T-cell (primary cell): ENCODE data around the gene FAM114A1. TPM values are rescaled to one million over a fixed set of nuclear protein-coding genes. Genes with fewer than 3 reads are reported as not detected.

Experiments
- ATAC-seq, 4 experiments: fragments of 200-7000 bp in 3 of 4; fragments of 150-1000 bp in 1 of 4; cut with Tn5 transposase; replicated peaks in 1 of 4; 1 replicate in 3 of 4; 2 replicates in 1 of 4; pipeline ENCODE4 v1.10.0; 2021; ENCODE audit warnings: moderate library complexity in 3 of 4, mild to moderate bottlenecking in 2 of 4, moderate number of reproducible peaks in 1 of 4
- CTCF ChIA-PET, 2 donors: fragments of 300-600 bp; sonication (Branson Sonifier 250); formaldehyde crosslinking; loops; one replicate each; lab custom pipeline; 2022; ENCODE audit warnings: antibody characterized with exemption in 2 of 2; lab: Charles Lee
- POLR2A ChIA-PET, 2 donors: fragments of 300-600 bp; sonication (Branson Sonifier 250); formaldehyde crosslinking; loops; one replicate each; lab custom pipeline; 2022; ENCODE audit warnings: antibody characterized with exemption in 2 of 2; lab: Charles Lee
- DNase-seq, 35 experiments: peaks; one replicate each; pipeline versions ENCODE4 v3.0.0 to v3.0.0-alpha.2; 2013 to 2023
- H3K27ac ChIP-seq: one replicate; pipeline ENCODE4 v1.5.1; 2013; ENCODE audit warnings: low read length
- H3K27me3 ChIP-seq, 2 experiments: replicated peaks in 1 of 2; 1 replicate in 1 of 2; 2 replicates in 1 of 2; pipeline versions ENCODE4 v1.6.1 to v1.7.0; 2013; ENCODE audit warnings: low read length in 1 of 2, mixed read lengths in 1 of 2; ENCODE audit not compliant: control insufficient read depth in 2 of 2, insufficient read depth in 2 of 2; ENCODE audit errors: extremely low read depth in 1 of 2
- H3K36me3 ChIP-seq, 2 donors: 1 replicate in 1 of 2; 2 replicates in 1 of 2; pipeline versions ENCODE4 v1.6.1 to v1.7.0; 2013; ENCODE audit warnings: low read length in 1 of 2; ENCODE audit not compliant: control insufficient read depth in 2 of 2, insufficient read depth in 1 of 2; ENCODE audit errors: extremely low read depth in 1 of 2
- H3K4me1 ChIP-seq, 2 experiments: 1 replicate in 1 of 2; 2 replicates in 1 of 2; pipeline versions ENCODE4 v1.6.1 to v1.7.0; 2013; ENCODE audit warnings: low read length in 2 of 2, mixed read lengths in 1 of 2; ENCODE audit not compliant: insufficient read depth in 2 of 2, control insufficient read depth in 1 of 2; ENCODE audit errors: extremely low read depth in 1 of 2
- H3K4me3 ChIP-seq, 2 donors: 1 replicate in 1 of 2; 2 replicates in 1 of 2; pipeline versions ENCODE4 v1.5.1 to v1.7.0; 2013; ENCODE audit warnings: mild to moderate bottlenecking in 2 of 2, low read length in 1 of 2, moderate library complexity in 1 of 2; ENCODE audit not compliant: control insufficient read depth in 1 of 2; ENCODE audit errors: extremely low read depth in 1 of 2
- H3K9me3 ChIP-seq: 2 replicates; pipeline ENCODE4 v1.7.0; 2013
- H3K27ac Mint-ChIP-seq, 2 donors: one replicate each; pipeline ENCODE4 v1.8.0; 2020 to 2021; ENCODE audit warnings: mild to moderate bottlenecking in 2 of 2, mixed read lengths in 2 of 2
- H3K27me3 Mint-ChIP-seq, 2 donors: one replicate each; pipeline ENCODE4 v1.8.0; 2021 to 2022; ENCODE audit warnings: mixed read lengths in 2 of 2
- H3K36me3 Mint-ChIP-seq: one replicate; pipeline ENCODE4 v1.8.0; 2021; ENCODE audit warnings: mixed read lengths
- H3K4me1 Mint-ChIP-seq, 3 donors: one replicate each; pipeline ENCODE4 v1.8.0; 2020 to 2022; ENCODE audit warnings: mixed read lengths in 3 of 3, mild to moderate bottlenecking in 1 of 3
- H3K4me3 Mint-ChIP-seq, 3 donors: one replicate each; pipeline ENCODE4 v1.8.0; 2020 to 2022; ENCODE audit warnings: mild to moderate bottlenecking in 3 of 3, mixed read lengths in 3 of 3, moderate library complexity in 3 of 3
- H3K9me3 Mint-ChIP-seq, 3 donors: one replicate each; pipeline ENCODE4 v1.8.0; 2020 to 2022; ENCODE audit warnings: mixed read lengths in 3 of 3
- WGBS: methylation state at CpG from one replicate; pipeline ENCODE4 v1.1.5; 2013; ENCODE audit warnings: missing lambda C conversion rate; ENCODE audit not compliant: insufficient coverage; 5-methylcytosine and 5-hydroxymethylcytosine counted together
- total RNA-seq, 35 experiments: library from RNA in 6 of 35; stranded (reverse) in 6 of 35; fragments of 120-200 nt in 1 of 35; gene quantifications; one replicate each; pipeline versions ENCODE4 v1.2.1 to v1.2.4 and lab custom pipeline; 2013 to 2026

The FAM114A1 gene
- total RNA-seq, 5 donors from 2014 or later (not counting 1 experiment from before 2014, with no cell fraction given): 0.35 to 0.79 (median 0.39) TPM; not detected in 1

DNA sequence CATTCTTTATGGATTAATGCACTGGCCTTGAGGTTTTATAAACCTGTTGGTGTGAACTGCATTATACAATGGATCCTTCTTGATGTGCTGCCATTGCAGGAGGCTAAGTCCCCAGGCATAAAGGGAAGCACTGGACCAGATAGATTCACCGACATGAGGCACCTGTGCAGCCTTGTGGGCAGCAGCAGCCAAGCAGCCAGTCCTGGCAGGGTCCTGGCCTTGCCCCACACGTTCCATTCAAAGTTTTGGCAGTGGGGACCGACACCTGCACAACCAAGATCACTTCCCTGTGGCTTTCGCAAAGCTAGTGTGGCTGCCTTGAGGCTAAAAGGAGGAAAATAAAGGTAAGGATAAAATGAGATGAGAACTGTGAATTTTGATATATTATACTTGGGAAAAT is 111.5 kb downstream of the FAM114A1 start:
- peaks cover 50% of the 10 kb centered on the region for H3K36me3 Mint-ChIP-seq
- H3K9me3 Mint-ChIP-seq: no peaks in the 10 kb centered on the region
- 100% methylated on average over 1 of the region's 4 CpGs for WGBS
- ChIA-PET CTCF (no interaction called here), POLR2A (no interaction called here)
- H3K4me3 ChIP-seq: no peak overlapping the region
- no peaks in the 10 kb centered on the region for H3K9me3 ChIP-seq
- H3K4me1 Mint-ChIP-seq: peaks cover 5 to 13% (median 9%) of the 10 kb centered on the region in 3 donors
- no peaks in the 10 kb centered on the region for H3K27me3 Mint-ChIP-seq
- no peak overlapping the region for H3K27ac ChIP-seq
- no peak overlapping the region for H3K27ac Mint-ChIP-seq
- ATAC-seq (no peak), DNase-seq (no peak)
- no peaks in the 10 kb centered on the region for H3K4me1 ChIP-seq
- no peaks in the 10 kb centered on the region for H3K27me3 ChIP-seq
- no peak overlapping the region for H3K4me3 Mint-ChIP-seq
- H3K36me3 ChIP-seq: peaks cover 2 to 44% of the 10 kb centered on the region in 2 donors

GRCh38 chr4:38979511-38980230 is 112.1 kb downstream of the FAM114A1 start:
- no peaks in the 10 kb centered on the region for H3K27me3 ChIP-seq
- no peaks in the 10 kb centered on the region for H3K4me1 ChIP-seq
- H3K9me3 ChIP-seq: no peaks in the 10 kb centered on the region
- DNase-seq: no peak
- Mint-ChIP-seq H3K27me3 (no peaks in the 10 kb centered on the region), H3K36me3 (peaks cover 53% of the 10 kb centered on the region), H3K9me3 (no peaks in the 10 kb centered on the region), H3K27ac (no peak overlapping the region), H3K4me3 (no peak overlapping the region), H3K4me1 (peaks cover 10 to 16% (median 13%) of the 10 kb centered on the region in 3 donors)
- WGBS: 63% methylated on average over 1 of the region's 3 CpGs
- CTCF ChIA-PET: no interaction called here
- POLR2A ChIA-PET: interaction anchor here (0.5 to 0.6 kb wide), 2 partner anchors 344 to 358 kb away, joined by 3 to 4 read pairs; no protein-coding TSS in a partner anchor
- H3K4me3 ChIP-seq: no peak overlapping the region
- H3K27ac ChIP-seq: no peak overlapping the region
- no peak for ATAC-seq
- peaks cover 2 to 50% of the 10 kb centered on the region in 2 donors for H3K36me3 ChIP-seq

- Mint-ChIP-seq H3K27me3 (no peaks in the 10 kb centered on the region), H3K9me3 (no peaks in the 10 kb centered on the region), H3K4me3 (no peak overlapping the region), H3K4me1 (peaks cover 15 to 23% (median 23%) of the 10 kb centered on the region in 3 donors), H3K27ac (no peak overlapping the region), H3K36me3 (peaks cover 56% of the 10 kb centered on the region)
- H3K36me3 ChIP-seq: peaks cover 2 to 53% of the 10 kb centered on the region in 2 donors
- no peaks in the 10 kb centered on the region for H3K9me3 ChIP-seq
- H3K4me3 ChIP-seq: no peak overlapping the region
- POLR2A ChIA-PET: no interaction called here
- H3K27me3 ChIP-seq: no peaks in the 10 kb centered on the region
- no peak overlapping the region for H3K27ac ChIP-seq
- ATAC-seq (no peak), DNase-seq (no peak)
- H3K4me1 ChIP-seq: peaks cover 0 to 4% of the 10 kb centered on the region in 2 experiments
- CTCF ChIA-PET: interaction anchor here in 1 of 2 donors (0.6 to 1.1 kb wide), 2 partner anchors 147 to 201 kb away, joined by 3 read pairs; no protein-coding TSS in a partner anchor
- 92% methylated on average over 3 of the region's 7 CpGs for WGBS
Measured at GRCh38 chr4:38980903-38981676, 113.5 kb downstream of the FAM114A1 start.

- peaks cover 0 to 51% of the 10 kb centered on the region in 2 donors for H3K36me3 ChIP-seq
- CTCF ChIA-PET: no interaction called here
Measured at GRCh38 chr4:38982361-38983095, 114.9 kb downstream of the FAM114A1 start.

GRCh38 chr4:38983291-38983690 is 115.7 kb downstream of the FAM114A1 start:
- H3K27ac Mint-ChIP-seq: no peak overlapping the region
- peaks cover 34 to 39% (median 39%) of the 10 kb centered on the region in 3 donors for H3K4me1 Mint-ChIP-seq

More at GRCh38 chr4:38982361-38983095, 114.9 kb downstream of the FAM114A1 start:
- no peaks in the 10 kb centered on the region for H3K9me3 Mint-ChIP-seq
- H3K4me1 ChIP-seq: peaks cover 0 to 4% of the 10 kb centered on the region in 2 experiments
- no peak for ATAC-seq
- peaks cover 26 to 33% (median 33%) of the 10 kb centered on the region in 3 donors for H3K4me1 Mint-ChIP-seq
- H3K36me3 Mint-ChIP-seq: peaks cover 53% of the 10 kb centered on the region
- no peak overlapping the region for H3K4me3 ChIP-seq
- no peak overlapping the region for H3K27ac ChIP-seq
- DNase-seq: no peak
- H3K4me3 Mint-ChIP-seq: no peak overlapping the region
- no peaks in the 10 kb centered on the region for H3K27me3 ChIP-seq
- H3K27me3 Mint-ChIP-seq: no peaks in the 10 kb centered on the region
- no peaks in the 10 kb centered on the region for H3K9me3 ChIP-seq
- WGBS: no CpG with 5 or more reads among the region's 5 CpGs
- H3K27ac Mint-ChIP-seq: no peak overlapping the region
- POLR2A ChIA-PET: no interaction called here

More at GRCh38 chr4:38983291-38983690, 115.7 kb downstream of the FAM114A1 start:
- Histone ChIP-seq H3K27ac (no peak overlapping the region), H3K27me3 (no peaks in the 10 kb centered on the region), H3K36me3 (peaks cover 3 to 51% of the 10 kb centered on the region in 2 donors), H3K9me3 (no peaks in the 10 kb centered on the region), H3K4me1 (peaks cover 0 to 4% of the 10 kb centered on the region in 2 experiments), H3K4me3 (no peak overlapping the region)
- POLR2A ChIA-PET: no interaction called here
- peaks cover 54% of the 10 kb centered on the region for H3K36me3 Mint-ChIP-seq
- DNase-seq (no peak), ATAC-seq (no peak)
- H3K27me3 Mint-ChIP-seq: no peaks in the 10 kb centered on the region
- 95% methylated on average over 4 of the region's 6 CpGs for WGBS
- CTCF ChIA-PET: no interaction called here
- no peaks in the 10 kb centered on the region for H3K9me3 Mint-ChIP-seq
- H3K4me3 Mint-ChIP-seq: no peak overlapping the region
